ENCODE measurements around the gene AMIGO2. TPM values are rescaled to one million over a fixed set of nuclear protein-coding genes. Genes with fewer than 3 reads are reported as not detected.

AMIGO2 gene
- total and polyA plus RNA-seq, 9 of the 15 experiments (the other 6 are each of a cell fraction or from before 2014, with no cell fraction given), result 2.0 to 8.3 (median 3.8) TPM

DNA sequence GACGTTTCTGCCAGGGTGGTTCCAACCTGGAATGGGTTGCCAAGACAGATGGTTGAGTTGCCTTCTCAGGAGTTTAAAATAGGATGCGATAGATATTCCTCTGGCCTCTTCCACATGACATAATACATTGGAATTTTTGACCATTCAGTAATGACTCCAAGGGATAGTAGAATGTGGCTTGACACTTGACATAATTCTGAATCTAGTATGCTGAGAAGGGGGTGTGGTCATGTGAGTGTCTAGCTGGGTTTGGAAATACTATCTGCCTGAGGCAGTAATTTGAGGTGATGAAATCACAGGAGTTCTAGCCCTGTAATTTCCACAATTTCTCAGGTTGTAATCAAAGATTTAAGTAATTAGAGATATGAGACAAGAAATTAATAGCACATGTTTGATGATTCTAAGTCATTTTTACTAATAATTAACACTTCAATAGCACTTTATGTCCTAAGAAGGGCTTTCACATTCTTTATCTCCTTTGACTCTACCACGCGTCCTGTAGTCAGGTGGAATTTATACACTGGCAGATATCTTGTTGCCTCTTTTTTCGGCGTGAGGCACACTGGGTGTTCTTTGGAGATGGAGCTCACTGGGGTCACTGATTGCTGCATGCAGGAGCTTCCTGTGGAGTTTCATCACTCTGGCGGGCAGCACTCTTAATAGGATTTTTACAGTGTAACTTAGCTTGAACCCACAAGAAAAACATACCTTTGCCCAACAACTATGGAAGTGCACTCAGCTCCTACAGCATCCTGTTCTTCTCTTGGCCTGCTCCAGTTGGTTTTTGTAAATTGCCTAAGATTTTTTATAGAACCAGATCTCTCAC, 3.2 kb upstream of the AMIGO2 start (continued):
- no peak for TF ChIP-seq SMARCB1 (IDR thresholded peaks at IDR 0.05; ENCODE audit: insufficient read length, low read depth)
- TF ChIP-seq STAT5A (IDR thresholded peaks at IDR 0.05; ENCODE audit: borderline replicate concordance, low read length), result no peak
- TF ChIP-seq MECOM (CRISPR knock-in tag; IDR thresholded peaks at IDR 0.05), result no peak
- TF ChIP-seq, protein P1, sequence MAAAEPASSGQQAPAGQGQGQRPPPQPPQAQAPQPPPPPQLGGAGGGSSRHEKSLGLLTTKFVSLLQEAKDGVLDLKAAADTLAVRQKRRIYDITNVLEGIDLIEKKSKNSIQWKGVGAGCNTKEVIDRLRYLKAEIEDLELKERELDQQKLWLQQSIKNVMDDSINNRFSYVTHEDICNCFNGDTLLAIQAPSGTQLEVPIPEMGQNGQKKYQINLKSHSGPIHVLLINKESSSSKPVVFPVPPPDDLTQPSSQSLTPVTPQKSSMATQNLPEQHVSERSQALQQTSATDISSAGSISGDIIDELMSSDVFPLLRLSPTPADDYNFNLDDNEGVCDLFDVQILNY (CRISPR knock-in tag; IDR thresholded peaks at IDR 0.05), result no peak
- TF ChIP-seq, protein P2, sequence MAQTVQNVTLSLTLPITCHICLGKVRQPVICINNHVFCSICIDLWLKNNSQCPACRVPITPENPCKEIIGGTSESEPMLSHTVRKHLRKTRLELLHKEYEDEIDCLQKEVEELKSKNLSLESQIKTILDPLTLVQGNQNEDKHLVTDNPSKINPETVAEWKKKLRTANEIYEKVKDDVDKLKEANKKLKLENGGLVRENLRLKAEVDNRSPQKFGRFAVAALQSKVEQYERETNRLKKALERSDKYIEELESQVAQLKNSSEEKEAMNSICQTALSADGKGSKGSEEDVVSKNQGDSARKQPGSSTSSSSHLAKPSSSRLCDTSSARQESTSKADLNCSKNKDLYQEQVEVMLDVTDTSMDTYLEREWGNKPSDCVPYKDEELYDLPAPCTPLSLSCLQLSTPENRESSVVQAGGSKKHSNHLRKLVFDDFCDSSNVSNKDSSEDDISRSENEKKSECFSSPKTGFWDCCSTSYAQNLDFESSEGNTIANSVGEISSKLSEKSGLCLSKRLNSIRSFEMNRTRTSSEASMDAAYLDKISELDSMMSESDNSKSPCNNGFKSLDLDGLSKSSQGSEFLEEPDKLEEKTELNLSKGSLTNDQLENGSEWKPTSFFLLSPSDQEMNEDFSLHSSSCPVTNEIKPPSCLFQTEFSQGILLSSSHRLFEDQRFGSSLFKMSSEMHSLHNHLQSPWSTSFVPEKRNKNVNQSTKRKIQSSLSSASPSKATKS (CRISPR knock-in tag; IDR thresholded peaks at IDR 0.05), result no peak
- TF ChIP-seq, protein P3, sequence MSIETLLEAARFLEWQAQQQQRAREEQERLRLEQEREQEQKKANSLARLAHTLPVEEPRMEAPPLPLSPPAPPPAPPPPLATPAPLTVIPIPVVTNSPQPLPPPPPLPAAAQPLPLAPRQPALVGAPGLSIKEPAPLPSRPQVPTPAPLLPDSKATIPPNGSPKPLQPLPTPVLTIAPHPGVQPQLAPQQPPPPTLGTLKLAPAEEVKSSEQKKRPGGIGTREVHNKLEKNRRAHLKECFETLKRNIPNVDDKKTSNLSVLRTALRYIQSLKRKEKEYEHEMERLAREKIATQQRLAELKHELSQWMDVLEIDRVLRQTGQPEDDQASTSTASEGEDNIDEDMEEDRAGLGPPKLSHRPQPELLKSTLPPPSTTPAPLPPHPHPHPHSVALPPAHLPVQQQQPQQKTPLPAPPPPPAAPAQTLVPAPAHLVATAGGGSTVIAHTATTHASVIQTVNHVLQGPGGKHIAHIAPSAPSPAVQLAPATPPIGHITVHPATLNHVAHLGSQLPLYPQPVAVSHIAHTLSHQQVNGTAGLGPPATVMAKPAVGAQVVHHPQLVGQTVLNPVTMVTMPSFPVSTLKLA (conservative IDR thresholded peaks at IDR 0.05), result peak in 1 of 2 experiments; percentile 29; a peak in 1 of 4 replicates
- TF ChIP-seq CBFA2T3 (IDR thresholded peaks at IDR 0.05), result peak; percentile 27; the same call in 1 of the 2 replicates
- 0 out of 2 replicates have a peak, but pooled peaks have one; percentile 44 for TF ChIP-seq TOE1 (IDR thresholded peaks at IDR 0.05; ENCODE audit: borderline replicate concordance)
- TF ChIP-seq TOE1 (CRISPR knock-in tag; IDR thresholded peaks at IDR 0.05; ENCODE audit: borderline replicate concordance, low read depth), result no peak
- no peak for TF ChIP-seq OTX1 (CRISPR knock-in tag; IDR thresholded peaks at IDR 0.05)
- TF ChIP-seq TCF7 (IDR thresholded peaks at IDR 0.05; ENCODE audit: borderline replicate concordance), result no peak
- no peak for TF ChIP-seq NR3C1 (CRISPR knock-in tag; IDR thresholded peaks at IDR 0.05)
- TF ChIP-seq ATF1 (CRISPR knock-in tag; IDR thresholded peaks at IDR 0.05), result no peak
- TF ChIP-seq ATF1 (tag; IDR thresholded peaks at IDR 0.05), result no peak
- TF ChIP-seq, protein P4, sequence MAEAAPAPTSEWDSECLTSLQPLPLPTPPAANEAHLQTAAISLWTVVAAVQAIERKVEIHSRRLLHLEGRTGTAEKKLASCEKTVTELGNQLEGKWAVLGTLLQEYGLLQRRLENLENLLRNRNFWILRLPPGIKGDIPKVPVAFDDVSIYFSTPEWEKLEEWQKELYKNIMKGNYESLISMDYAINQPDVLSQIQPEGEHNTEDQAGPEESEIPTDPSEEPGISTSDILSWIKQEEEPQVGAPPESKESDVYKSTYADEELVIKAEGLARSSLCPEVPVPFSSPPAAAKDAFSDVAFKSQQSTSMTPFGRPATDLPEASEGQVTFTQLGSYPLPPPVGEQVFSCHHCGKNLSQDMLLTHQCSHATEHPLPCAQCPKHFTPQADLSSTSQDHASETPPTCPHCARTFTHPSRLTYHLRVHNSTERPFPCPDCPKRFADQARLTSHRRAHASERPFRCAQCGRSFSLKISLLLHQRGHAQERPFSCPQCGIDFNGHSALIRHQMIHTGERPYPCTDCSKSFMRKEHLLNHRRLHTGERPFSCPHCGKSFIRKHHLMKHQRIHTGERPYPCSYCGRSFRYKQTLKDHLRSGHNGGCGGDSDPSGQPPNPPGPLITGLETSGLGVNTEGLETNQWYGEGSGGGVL (CRISPR knock-in tag; IDR thresholded peaks at IDR 0.05), result no peak
- no peak for TF ChIP-seq FOXP1 (CRISPR knock-in tag; IDR thresholded peaks at IDR 0.05)
- TF ChIP-seq RHOXF2B (CRISPR knock-in tag; conservative IDR thresholded peaks at IDR 0.05), result no peak
- no peak for TF ChIP-seq ZBTB17 (CRISPR knock-in tag; IDR thresholded peaks at IDR 0.05)
- no peak for TF ChIP-seq ZFP36 (IDR thresholded peaks at IDR 0.05; ENCODE audit: low read depth, low read length, partially characterized antibody)
- TF ChIP-seq U2AF2 (optimal IDR thresholded peaks at IDR 0.05; ENCODE audit: low read depth, low read length), result no peak
- no peak for TF ChIP-seq MXI1 (IDR thresholded peaks at IDR 0.05; ENCODE audit: low read depth, low read length)
- no peak for TF ChIP-seq CAMTA2 (CRISPR knock-in tag; conservative IDR thresholded peaks at IDR 0.05)
- no peak for TF ChIP-seq ZNF778 (CRISPR knock-in tag; IDR thresholded peaks at IDR 0.05)
